ENCODE measurements around the gene MIPEP. TPM values are rescaled to one million over a fixed set of nuclear protein-coding genes. Genes with fewer than 3 reads are reported as not detected.
A peak's percentile ranks its signal among the peaks of the same experiment; 100 is the strongest.

The MIPEP gene
- total and polyA plus RNA-seq, 2 experiments from 2014 or later = 17.1 to 19.8 TPM

DNA sequence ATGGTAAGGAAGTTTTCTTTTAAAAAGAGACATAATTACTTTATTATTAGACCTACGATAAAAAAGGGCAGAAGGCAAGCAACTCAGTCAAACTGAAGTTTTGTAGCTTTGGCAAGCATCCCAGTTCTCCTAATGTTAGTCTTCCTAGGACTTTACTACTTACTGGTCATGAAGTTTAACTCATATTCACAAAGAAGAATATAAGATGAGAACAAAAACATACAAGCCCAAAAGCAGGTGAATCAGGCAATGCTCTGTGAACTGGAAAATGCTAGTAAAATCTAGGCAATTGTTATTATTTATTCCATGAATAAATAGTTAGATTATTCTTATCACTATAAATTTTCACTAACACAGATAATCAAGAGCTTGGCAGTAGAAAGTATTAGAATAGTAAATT lies 85.0 kb downstream of the MIPEP start:
- H3K27ac ChIP-seq = no peak overlapping the region
- no peaks in the 10 kb centered on the region for H3K9me2 ChIP-seq (replicated peaks; ENCODE audit: insufficient read depth)
- WGBS (ENCODE audit: low lambda C conversion rate, missing lambda C conversion rate) = 51% methylated on average over 1 of the region's 1 CpG
- no peak overlapping the region for H2AFZ ChIP-seq
- no peak for DNase-seq (ENCODE audit: low spot score)
- H3K4me3 ChIP-seq = no peak overlapping the region
- H3K9me3 ChIP-seq (ENCODE audit: low read depth) = no peaks in the 10 kb centered on the region
- peaks cover 5% of the 10 kb centered on the region for H3K4me1 ChIP-seq (ENCODE audit: insufficient read depth)
- H3K27me3 ChIP-seq = no peaks in the 10 kb centered on the region
- H4K20me1 ChIP-seq (ENCODE audit: insufficient read depth, poor library complexity, severe bottlenecking) = no peaks in the 10 kb centered on the region
- no peak overlapping the region for H3K4me2 ChIP-seq
- no peaks in the 10 kb centered on the region for H3K79me2 ChIP-seq
- TF ChIP-seq, protein P1, sequence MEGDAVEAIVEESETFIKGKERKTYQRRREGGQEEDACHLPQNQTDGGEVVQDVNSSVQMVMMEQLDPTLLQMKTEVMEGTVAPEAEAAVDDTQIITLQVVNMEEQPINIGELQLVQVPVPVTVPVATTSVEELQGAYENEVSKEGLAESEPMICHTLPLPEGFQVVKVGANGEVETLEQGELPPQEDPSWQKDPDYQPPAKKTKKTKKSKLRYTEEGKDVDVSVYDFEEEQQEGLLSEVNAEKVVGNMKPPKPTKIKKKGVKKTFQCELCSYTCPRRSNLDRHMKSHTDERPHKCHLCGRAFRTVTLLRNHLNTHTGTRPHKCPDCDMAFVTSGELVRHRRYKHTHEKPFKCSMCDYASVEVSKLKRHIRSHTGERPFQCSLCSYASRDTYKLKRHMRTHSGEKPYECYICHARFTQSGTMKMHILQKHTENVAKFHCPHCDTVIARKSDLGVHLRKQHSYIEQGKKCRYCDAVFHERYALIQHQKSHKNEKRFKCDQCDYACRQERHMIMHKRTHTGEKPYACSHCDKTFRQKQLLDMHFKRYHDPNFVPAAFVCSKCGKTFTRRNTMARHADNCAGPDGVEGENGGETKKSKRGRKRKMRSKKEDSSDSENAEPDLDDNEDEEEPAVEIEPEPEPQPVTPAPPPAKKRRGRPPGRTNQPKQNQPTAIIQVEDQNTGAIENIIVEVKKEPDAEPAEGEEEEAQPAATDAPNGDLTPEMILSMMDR (IDR thresholded peaks at IDR 0.05; ENCODE audit: poor library complexity) = no peak
- TF ChIP-seq EZH2phosphoT487 (IDR thresholded peaks at IDR 0.05; ENCODE audit: low read depth, severe bottlenecking, unreplicated experiment) (no peak), EZH2 (IDR thresholded peaks at IDR 0.05; ENCODE audit: borderline replicate concordance) (no peak)
- no peaks in the 10 kb centered on the region for H3K36me3 ChIP-seq (replicated peaks; ENCODE audit: insufficient read depth, low read depth)

DNA sequence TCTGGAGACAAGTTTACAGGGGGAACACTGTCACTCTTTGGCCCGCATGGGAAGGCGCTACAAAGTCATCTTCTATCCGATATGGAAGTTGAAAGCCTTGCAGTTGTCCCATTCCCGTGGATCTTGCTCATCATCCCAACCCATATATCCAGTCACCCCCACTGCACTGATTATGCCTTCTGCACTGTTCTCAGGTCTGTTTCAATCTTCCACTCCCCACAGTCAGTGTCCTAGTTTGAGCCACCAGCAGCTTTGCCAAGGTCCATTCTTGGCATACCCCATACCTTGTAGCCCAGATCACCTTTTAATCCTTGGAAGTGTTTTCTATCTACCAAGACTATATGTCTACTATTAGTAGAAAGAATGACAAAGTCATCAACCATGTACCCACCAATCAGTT lies 88.1 kb downstream of the MIPEP start:
- Histone ChIP-seq H2AFZ (no peak overlapping the region), H4K20me1 (ENCODE audit: insufficient read depth, poor library complexity, severe bottlenecking) (no peaks in the 10 kb centered on the region), H3K4me3 (no peak overlapping the region), H3K36me3 (replicated peaks; ENCODE audit: insufficient read depth, low read depth) (no peaks in the 10 kb centered on the region), H3K79me2 (no peaks in the 10 kb centered on the region), H3K4me2 (no peak overlapping the region), H3K27ac (no peak overlapping the region), H3K27me3 (no peaks in the 10 kb centered on the region), H3K9me3 (ENCODE audit: low read depth) (no peaks in the 10 kb centered on the region), H3K9me2 (replicated peaks; ENCODE audit: insufficient read depth) (no peaks in the 10 kb centered on the region), H3K4me1 (ENCODE audit: insufficient read depth) (no peaks in the 10 kb centered on the region)
- DNase-seq (ENCODE audit: low spot score) = no peak
- TF ChIP-seq EZH2phosphoT487 (IDR thresholded peaks at IDR 0.05; ENCODE audit: low read depth, severe bottlenecking, unreplicated experiment) (no peak), EZH2 (IDR thresholded peaks at IDR 0.05; ENCODE audit: borderline replicate concordance) (no peak)
- TF ChIP-seq, protein P1 (IDR thresholded peaks at IDR 0.05; ENCODE audit: poor library complexity) = no peak
- 99% methylated on average over 4 of the region's 4 CpGs for WGBS (ENCODE audit: low lambda C conversion rate, missing lambda C conversion rate)

DNA sequence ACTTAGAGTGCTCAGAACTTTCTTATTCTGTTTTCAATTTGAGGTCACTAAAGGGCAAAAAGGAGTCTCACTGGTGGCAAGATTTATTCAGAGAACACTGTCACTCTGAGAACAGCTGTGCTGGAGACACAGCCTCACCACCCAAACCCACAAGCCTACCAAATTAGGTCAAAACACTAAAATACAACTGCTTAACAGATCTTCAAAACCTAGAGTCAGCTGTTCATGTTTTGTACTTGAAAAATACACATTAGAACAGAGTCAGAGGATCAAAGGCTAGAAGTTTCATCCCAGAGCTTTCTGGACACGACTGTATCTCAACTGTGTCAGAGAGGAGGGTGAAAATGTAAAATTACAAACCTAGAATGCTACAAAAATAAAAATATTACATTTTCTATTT lies 89.3 kb downstream of the MIPEP start:
- no peaks in the 10 kb centered on the region for H4K20me1 ChIP-seq (ENCODE audit: insufficient read depth, poor library complexity, severe bottlenecking)
- no peak overlapping the region for H3K4me3 ChIP-seq
- TF ChIP-seq EZH2 (IDR thresholded peaks at IDR 0.05; ENCODE audit: borderline replicate concordance) (no peak), EZH2phosphoT487 (IDR thresholded peaks at IDR 0.05; ENCODE audit: low read depth, severe bottlenecking, unreplicated experiment) (no peak)
- TF ChIP-seq, protein P1 (IDR thresholded peaks at IDR 0.05; ENCODE audit: poor library complexity) = no peak
- H2AFZ ChIP-seq = no peak overlapping the region
- no peaks in the 10 kb centered on the region for H3K9me2 ChIP-seq (replicated peaks; ENCODE audit: insufficient read depth)
- H3K9me3 ChIP-seq (ENCODE audit: low read depth) = no peaks in the 10 kb centered on the region
- no peaks in the 10 kb centered on the region for H3K79me2 ChIP-seq
- H3K36me3 ChIP-seq (replicated peaks; ENCODE audit: insufficient read depth, low read depth) = no peaks in the 10 kb centered on the region
- H3K27me3 ChIP-seq = no peaks in the 10 kb centered on the region
- no peaks in the 10 kb centered on the region for H3K4me1 ChIP-seq (ENCODE audit: insufficient read depth)
- no peak overlapping the region for H3K4me2 ChIP-seq
- peak overlapping the region; percentile 38 for H3K27ac ChIP-seq
- WGBS (ENCODE audit: low lambda C conversion rate, missing lambda C conversion rate) = 58% methylated on average over 1 of the region's 1 CpG
- DNase-seq (ENCODE audit: low spot score) = no peak

All from hepatocyte (in vitro differentiated cells).